ENCODE data around the gene TCERG1L. TPM values are rescaled to one million over a fixed set of nuclear protein-coding genes. Genes with fewer than 3 reads are reported as not detected.

The TCERG1L gene
- total RNA-seq, 1 experiment from 2014 or later, result not detected

DNA sequence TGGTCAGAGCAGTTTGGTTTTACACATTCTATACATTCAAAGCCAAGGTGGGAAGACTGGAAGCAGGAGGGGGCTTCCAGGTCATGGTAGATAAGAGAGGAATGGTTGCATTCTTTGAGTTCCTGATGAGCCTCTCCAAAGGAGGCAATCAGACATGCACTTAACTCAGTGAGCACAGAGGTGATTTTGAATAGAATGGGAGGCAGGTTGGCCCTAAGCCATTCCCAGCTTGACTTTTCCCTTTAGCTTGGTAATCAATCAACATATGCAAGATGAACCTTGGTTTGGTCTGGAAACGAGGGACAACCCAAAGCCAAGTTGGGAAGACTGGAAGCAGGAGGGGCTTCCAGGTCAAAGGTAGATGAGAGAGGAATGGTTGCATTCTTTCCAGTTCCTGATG is 31.4 kb downstream of the TCERG1L start:
- no peaks in the 10 kb centered on the region for H3K27me3 ChIP-seq (ENCODE audit: low read length)
- no peak overlapping the region for H3K9ac ChIP-seq (ENCODE audit: low read length)
- no peaks in the 10 kb centered on the region for H4K20me1 ChIP-seq (ENCODE audit: insufficient read depth, low read depth, low read length)
- H3K4me3 ChIP-seq (ENCODE audit: low read length), result no peak overlapping the region
- DNase-seq, result no peak
- no peaks in the 10 kb centered on the region for H3K9me2 ChIP-seq (replicated peaks; ENCODE audit: insufficient read depth, low read length)
- no peaks in the 10 kb centered on the region for H3K4me1 ChIP-seq (ENCODE audit: low read length)
- no peak overlapping the region for H2AFZ ChIP-seq (ENCODE audit: low read length)
- H3K9me3 ChIP-seq (ENCODE audit: low read length), result no peaks in the 10 kb centered on the region
- H3K27ac ChIP-seq (ENCODE audit: low read length), result no peak overlapping the region
- no peaks in the 10 kb centered on the region for H3K36me3 ChIP-seq (ENCODE audit: insufficient read depth, low read length)
- H3K4me2 ChIP-seq (ENCODE audit: low read depth, low read length, poor library complexity, severe bottlenecking), result no peak overlapping the region
- H3K79me2 ChIP-seq (ENCODE audit: low read length), result no peaks in the 10 kb centered on the region

DNA sequence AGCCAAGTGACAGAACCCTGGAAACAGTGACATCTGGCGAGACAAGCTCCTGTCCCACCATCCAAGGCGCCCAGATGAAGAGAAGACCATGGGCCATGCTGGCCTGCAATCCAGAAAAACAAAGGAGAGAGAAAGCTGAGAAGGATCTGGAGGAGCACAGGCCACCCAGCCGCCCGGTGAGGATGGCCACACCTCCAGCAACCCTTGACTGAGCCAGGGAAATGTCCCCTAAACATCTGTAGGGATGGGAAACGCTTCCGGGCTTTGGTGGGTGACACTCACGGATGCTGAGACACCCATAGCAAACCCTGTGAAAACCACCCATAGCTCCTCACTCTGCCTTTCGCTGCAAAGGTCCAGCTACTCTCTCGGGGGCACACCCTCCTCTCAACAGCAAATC is 32.0 kb downstream of the TCERG1L start:
- Histone ChIP-seq H3K4me3 (ENCODE audit: low read length) (no peak overlapping the region), H2AFZ (ENCODE audit: low read length) (no peak overlapping the region), H3K4me2 (ENCODE audit: low read depth, low read length, poor library complexity, severe bottlenecking) (no peak overlapping the region), H3K9me3 (ENCODE audit: low read length) (no peaks in the 10 kb centered on the region), H3K4me1 (ENCODE audit: low read length) (no peaks in the 10 kb centered on the region), H3K27me3 (ENCODE audit: low read length) (no peaks in the 10 kb centered on the region), H3K79me2 (ENCODE audit: low read length) (no peaks in the 10 kb centered on the region), H3K9me2 (replicated peaks; ENCODE audit: insufficient read depth, low read length) (no peaks in the 10 kb centered on the region), H3K36me3 (ENCODE audit: insufficient read depth, low read length) (no peaks in the 10 kb centered on the region), H3K27ac (ENCODE audit: low read length) (no peak overlapping the region), H4K20me1 (ENCODE audit: insufficient read depth, low read depth, low read length) (no peaks in the 10 kb centered on the region), H3K9ac (ENCODE audit: low read length) (no peak overlapping the region)
- no peak for DNase-seq

DNA sequence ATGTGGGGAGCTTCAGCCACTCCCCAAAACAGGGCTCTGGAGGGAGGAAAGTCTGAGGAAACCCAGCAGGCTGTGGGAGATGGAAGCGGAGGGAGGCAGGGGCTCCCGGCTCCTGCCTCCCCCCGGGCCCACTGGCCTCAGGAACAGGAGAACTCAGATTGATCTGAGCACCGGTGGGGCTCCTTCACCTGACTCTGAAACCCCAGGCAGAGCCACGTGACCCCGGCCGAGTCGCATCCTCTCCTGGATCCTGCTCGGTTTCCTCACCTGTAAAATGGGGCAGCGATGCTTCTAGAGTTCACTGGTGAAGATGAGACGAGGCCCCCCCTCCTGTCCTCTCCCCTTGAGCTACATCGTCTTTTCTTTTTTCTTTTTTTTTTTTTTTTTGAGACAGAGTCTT is 33.6 kb downstream of the TCERG1L start:
- H3K4me2 ChIP-seq (ENCODE audit: low read depth, low read length, poor library complexity, severe bottlenecking), result no peak overlapping the region
- H4K20me1 ChIP-seq (ENCODE audit: insufficient read depth, low read depth, low read length), result no peaks in the 10 kb centered on the region
- H3K36me3 ChIP-seq (ENCODE audit: insufficient read depth, low read length), result no peaks in the 10 kb centered on the region
- DNase-seq, result no peak
- no peaks in the 10 kb centered on the region for H3K79me2 ChIP-seq (ENCODE audit: low read length)
- H3K9me3 ChIP-seq (ENCODE audit: low read length), result no peaks in the 10 kb centered on the region
- no peaks in the 10 kb centered on the region for H3K4me1 ChIP-seq (ENCODE audit: low read length)
- no peak overlapping the region for H3K27ac ChIP-seq (ENCODE audit: low read length)
- H2AFZ ChIP-seq (ENCODE audit: low read length), result no peak overlapping the region
- no peaks in the 10 kb centered on the region for H3K27me3 ChIP-seq (ENCODE audit: low read length)
- no peak overlapping the region for H3K4me3 ChIP-seq (ENCODE audit: low read length)
- H3K9ac ChIP-seq (ENCODE audit: low read length), result no peak overlapping the region
- H3K9me2 ChIP-seq (replicated peaks; ENCODE audit: insufficient read depth, low read length), result no peaks in the 10 kb centered on the region

DNA sequence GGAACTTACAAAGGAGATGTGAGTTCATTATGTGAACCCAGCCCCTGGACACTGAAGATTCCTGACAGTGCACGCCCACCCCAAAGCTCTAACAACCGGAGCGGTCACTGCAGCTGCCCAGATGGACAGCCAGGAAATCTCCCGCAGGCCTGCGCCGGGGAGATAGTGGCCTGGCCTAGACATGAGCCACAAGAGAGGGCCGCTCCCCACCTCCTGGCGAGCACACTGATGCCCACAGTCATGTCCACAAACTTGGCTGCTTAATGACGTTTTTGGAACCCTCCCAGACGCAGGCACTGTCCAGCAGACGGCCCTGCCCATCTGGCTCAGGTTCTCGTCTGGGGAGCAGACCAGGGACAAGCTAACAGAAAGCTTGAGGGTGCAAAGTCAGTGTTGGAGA is 34.2 kb downstream of the TCERG1L start:
- Histone ChIP-seq H4K20me1 (ENCODE audit: insufficient read depth, low read depth, low read length) (0 out of 2 replicates have a peak, but pooled peaks cover 4% of the 10 kb centered on the region), H3K27me3 (ENCODE audit: low read length) (no peaks in the 10 kb centered on the region), H3K79me2 (ENCODE audit: low read length) (no peaks in the 10 kb centered on the region), H3K9me3 (ENCODE audit: low read length) (no peaks in the 10 kb centered on the region), H3K4me1 (ENCODE audit: low read length) (no peaks in the 10 kb centered on the region), H3K4me3 (ENCODE audit: low read length) (no peak overlapping the region), H3K4me2 (ENCODE audit: low read depth, low read length, poor library complexity, severe bottlenecking) (no peak overlapping the region), H3K27ac (ENCODE audit: low read length) (no peak overlapping the region), H2AFZ (ENCODE audit: low read length) (no peak overlapping the region), H3K9ac (ENCODE audit: low read length) (no peak overlapping the region), H3K36me3 (ENCODE audit: insufficient read depth, low read length) (no peaks in the 10 kb centered on the region), H3K9me2 (replicated peaks; ENCODE audit: insufficient read depth, low read length) (no peaks in the 10 kb centered on the region)
- no peak for DNase-seq

DNA sequence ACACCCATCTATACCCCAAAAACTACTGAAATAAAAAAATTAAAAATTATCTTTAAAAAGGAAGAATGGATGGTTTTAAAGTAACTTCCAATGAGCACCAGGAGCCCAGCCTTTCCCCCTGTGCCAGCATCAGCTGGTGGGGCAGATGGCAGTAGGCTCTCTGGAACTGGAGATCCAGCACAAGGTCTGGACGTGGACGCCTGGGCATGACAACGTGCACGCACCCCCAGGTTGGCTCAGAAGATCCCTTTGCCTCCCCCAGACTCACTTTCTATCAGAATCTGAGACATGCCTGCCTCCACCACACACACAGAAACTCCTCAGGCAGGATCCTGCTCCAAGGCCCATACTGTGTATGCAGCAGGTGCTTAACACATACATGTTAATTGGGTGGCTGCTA is 35.8 kb downstream of the TCERG1L start:
- no peaks in the 10 kb centered on the region for H3K27me3 ChIP-seq (ENCODE audit: low read length)
- H3K4me1 ChIP-seq (ENCODE audit: low read length), result no peaks in the 10 kb centered on the region
- DNase-seq, result no peak
- no peaks in the 10 kb centered on the region for H3K9me3 ChIP-seq (ENCODE audit: low read length)
- no peaks in the 10 kb centered on the region for H3K9me2 ChIP-seq (replicated peaks; ENCODE audit: insufficient read depth, low read length)
- no peak overlapping the region for H3K4me3 ChIP-seq (ENCODE audit: low read length)
- 0 out of 2 replicates have a peak, but pooled peaks cover 5% of the 10 kb centered on the region for H4K20me1 ChIP-seq (ENCODE audit: insufficient read depth, low read depth, low read length)
- H3K9ac ChIP-seq (ENCODE audit: low read length), result no peak overlapping the region
- no peak overlapping the region for H2AFZ ChIP-seq (ENCODE audit: low read length)
- no peak overlapping the region for H3K27ac ChIP-seq (ENCODE audit: low read length)
- H3K79me2 ChIP-seq (ENCODE audit: low read length), result no peaks in the 10 kb centered on the region
- H3K36me3 ChIP-seq (ENCODE audit: insufficient read depth, low read length), result no peaks in the 10 kb centered on the region
- H3K4me2 ChIP-seq (ENCODE audit: low read depth, low read length, poor library complexity, severe bottlenecking), result no peak overlapping the region

DNA sequence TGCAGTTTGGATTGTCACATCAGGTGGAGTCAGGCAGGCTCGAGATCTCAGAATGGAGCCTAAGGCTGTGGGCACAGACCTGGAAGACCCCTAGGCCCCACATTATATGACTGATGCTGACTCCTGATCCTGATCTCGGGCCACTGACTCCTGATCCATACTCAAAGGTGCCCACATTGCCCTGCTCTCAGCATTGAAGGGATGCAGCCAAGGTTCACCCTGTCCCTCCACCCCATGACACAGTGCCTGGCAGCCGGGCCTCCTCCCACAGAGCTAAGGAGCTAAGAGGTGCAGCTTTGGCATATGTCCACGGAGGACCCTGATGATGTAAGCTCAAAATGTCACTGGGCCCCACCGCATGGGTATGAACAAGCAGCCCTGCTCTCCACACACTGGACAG is 36.6 kb downstream of the TCERG1L start:
- no peak overlapping the region for H2AFZ ChIP-seq (ENCODE audit: low read length)
- H3K36me3 ChIP-seq (ENCODE audit: insufficient read depth, low read length), result no peaks in the 10 kb centered on the region
- 0 out of 2 replicates have a peak, but pooled peaks cover 5% of the 10 kb centered on the region for H4K20me1 ChIP-seq (ENCODE audit: insufficient read depth, low read depth, low read length)
- H3K27ac ChIP-seq (ENCODE audit: low read length), result no peak overlapping the region
- H3K4me1 ChIP-seq (ENCODE audit: low read length), result no peaks in the 10 kb centered on the region
- H3K9me3 ChIP-seq (ENCODE audit: low read length), result no peaks in the 10 kb centered on the region
- H3K79me2 ChIP-seq (ENCODE audit: low read length), result no peaks in the 10 kb centered on the region
- H3K4me3 ChIP-seq (ENCODE audit: low read length), result no peak overlapping the region
- DNase-seq, result no peak
- H3K9me2 ChIP-seq (replicated peaks; ENCODE audit: insufficient read depth, low read length), result no peaks in the 10 kb centered on the region
- H3K27me3 ChIP-seq (ENCODE audit: low read length), result no peaks in the 10 kb centered on the region
- H3K4me2 ChIP-seq (ENCODE audit: low read depth, low read length, poor library complexity, severe bottlenecking), result no peak overlapping the region
- H3K9ac ChIP-seq (ENCODE audit: low read length), result no peak overlapping the region

DNA sequence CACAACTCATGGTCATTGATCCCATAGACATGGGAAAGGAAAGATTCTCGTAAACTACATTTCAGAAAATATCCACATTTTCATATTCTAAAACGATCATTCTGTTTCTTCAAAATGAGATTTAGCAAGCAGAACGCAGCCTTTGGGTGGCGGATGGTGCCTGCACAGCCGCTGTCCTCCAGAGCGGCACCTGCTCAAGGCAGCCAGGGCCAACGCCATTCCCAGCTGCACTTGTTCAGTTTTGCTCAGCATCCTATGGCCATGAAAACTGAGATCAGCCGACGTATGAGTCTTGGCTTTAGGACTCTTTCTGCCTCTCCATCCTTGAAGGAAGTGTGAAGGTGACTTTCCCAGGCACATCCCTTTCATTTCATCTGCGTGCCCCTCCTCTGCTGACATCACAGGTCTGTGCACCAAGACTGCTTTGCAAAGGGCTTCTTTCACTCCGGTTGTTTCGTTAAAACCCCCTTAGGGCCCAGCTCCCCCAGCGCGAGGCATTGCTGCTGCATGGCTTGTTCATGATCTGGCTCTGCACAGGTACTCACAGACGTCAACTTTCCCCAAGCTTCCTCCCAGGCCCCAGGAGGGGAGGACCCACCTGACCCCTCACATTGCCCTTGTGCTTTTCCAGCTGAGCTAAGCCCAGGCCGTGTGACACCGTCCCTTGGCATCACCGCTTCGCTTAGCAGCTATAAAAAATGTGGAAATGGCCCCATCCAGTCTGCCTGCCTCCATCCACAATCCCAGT is 37.2 kb downstream of the TCERG1L start:
- H3K9me3 ChIP-seq (ENCODE audit: low read length), result no peaks in the 10 kb centered on the region
- DNase-seq, result no peak

DNA sequence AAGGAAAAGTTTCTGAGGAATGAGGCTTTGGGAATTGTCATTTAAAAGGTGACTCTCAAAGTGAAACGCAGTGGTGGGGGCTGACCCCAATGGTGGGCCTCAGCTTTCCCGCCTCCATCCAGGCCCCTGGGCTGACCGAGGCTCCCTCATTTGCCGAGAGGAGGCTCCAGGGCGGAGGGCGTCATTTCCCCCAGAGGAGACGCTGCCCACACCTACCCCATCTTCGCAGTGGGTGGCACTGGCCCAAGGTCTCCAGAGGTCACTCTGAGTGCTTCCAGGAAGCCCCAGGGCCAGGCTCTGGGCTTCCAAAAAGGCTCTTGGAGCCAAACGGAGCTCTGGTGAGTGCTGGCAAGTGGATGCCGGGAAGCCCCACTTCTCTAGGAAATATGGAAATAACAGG is 38.0 kb downstream of the TCERG1L start:
- no peak overlapping the region for H3K4me2 ChIP-seq (ENCODE audit: low read depth, low read length, poor library complexity, severe bottlenecking)
- H3K9me3 ChIP-seq (ENCODE audit: low read length), result peaks cover 3% of the 10 kb centered on the region; the same call in 1 of the 2 replicates
- no peak overlapping the region for H3K4me3 ChIP-seq (ENCODE audit: low read length)
- H3K27me3 ChIP-seq (ENCODE audit: low read length), result no peaks in the 10 kb centered on the region
- H4K20me1 ChIP-seq (ENCODE audit: insufficient read depth, low read depth, low read length), result 0 out of 2 replicates have a peak, but pooled peaks cover 5% of the 10 kb centered on the region
- no peak overlapping the region for H3K9ac ChIP-seq (ENCODE audit: low read length)
- no peak overlapping the region for H2AFZ ChIP-seq (ENCODE audit: low read length)
- no peaks in the 10 kb centered on the region for H3K79me2 ChIP-seq (ENCODE audit: low read length)
- H3K9me2 ChIP-seq (replicated peaks; ENCODE audit: insufficient read depth, low read length), result no peaks in the 10 kb centered on the region
- no peak overlapping the region for H3K27ac ChIP-seq (ENCODE audit: low read length)
- H3K4me1 ChIP-seq (ENCODE audit: low read length), result peaks cover 3% of the 10 kb centered on the region
- no peak for DNase-seq
- no peaks in the 10 kb centered on the region for H3K36me3 ChIP-seq (ENCODE audit: insufficient read depth, low read length)

More for the DNA sequence above, 37.2 kb downstream of the TCERG1L start:
- H2AFZ ChIP-seq (ENCODE audit: low read length), result no peak overlapping the region
- no peak overlapping the region for H3K4me3 ChIP-seq (ENCODE audit: low read length)
- no peaks in the 10 kb centered on the region for H3K27me3 ChIP-seq (ENCODE audit: low read length)
- no peak overlapping the region for H3K27ac ChIP-seq (ENCODE audit: low read length)
- 0 out of 2 replicates have a peak, but pooled peaks cover 5% of the 10 kb centered on the region for H4K20me1 ChIP-seq (ENCODE audit: insufficient read depth, low read depth, low read length)
- H3K36me3 ChIP-seq (ENCODE audit: insufficient read depth, low read length), result no peaks in the 10 kb centered on the region
- H3K9ac ChIP-seq (ENCODE audit: low read length), result no peak overlapping the region
- no peaks in the 10 kb centered on the region for H3K9me2 ChIP-seq (replicated peaks; ENCODE audit: insufficient read depth, low read length)
- H3K4me1 ChIP-seq (ENCODE audit: low read length), result no peaks in the 10 kb centered on the region
- no peaks in the 10 kb centered on the region for H3K79me2 ChIP-seq (ENCODE audit: low read length)
- H3K4me2 ChIP-seq (ENCODE audit: low read depth, low read length, poor library complexity, severe bottlenecking), result no peak overlapping the region

Data from Karpas-422 (cell line).